ENCODE measurements around the gene FCGR1A. TPM values are rescaled to one million over a fixed set of nuclear protein-coding genes. Genes with fewer than 3 reads are reported as not detected.
"Not testable (repeated sequence)": the region's sequence is repeated elsewhere in the genome, so short reads cannot be mapped to it uniquely, and the experiment has no call there.

FCGR1A gene
- total RNA-seq, 2 donors from 2014 or later = 3.5 TPM; not detected in 1

DNA sequence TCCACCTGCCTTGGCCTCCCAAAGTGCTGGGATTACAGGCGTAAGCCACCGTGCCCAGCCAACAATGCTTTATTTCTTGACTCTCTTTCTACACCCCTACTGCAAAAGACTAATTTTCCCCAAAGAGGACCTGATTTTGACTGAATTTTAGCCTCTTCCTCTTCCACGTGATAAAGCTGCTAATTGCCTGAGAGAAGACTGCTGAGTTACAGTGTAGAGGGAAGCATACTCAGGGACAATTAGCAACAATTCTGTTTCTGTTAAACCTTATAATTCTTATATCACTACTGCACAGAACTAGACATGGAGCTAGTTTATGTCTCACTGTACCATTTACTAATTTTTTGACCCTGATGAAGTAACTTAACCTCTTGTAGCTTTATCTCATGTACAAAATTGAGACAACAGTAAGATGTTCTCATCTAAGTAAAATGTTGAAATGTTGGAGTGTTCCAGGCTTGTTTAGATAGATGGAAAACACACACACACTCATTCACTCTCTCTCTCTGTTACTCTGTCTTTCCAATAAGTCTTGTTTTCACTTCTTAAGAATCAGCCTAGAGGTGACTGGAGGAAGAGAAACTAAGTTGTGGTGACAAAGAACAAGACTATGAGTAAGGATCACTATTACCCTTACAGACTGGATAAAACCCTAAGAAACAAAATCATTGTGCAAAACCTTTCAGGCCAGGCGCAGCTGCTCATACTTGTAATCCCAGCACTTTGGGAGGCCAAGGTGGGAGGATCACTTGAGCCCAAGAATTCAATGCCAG is 10.7 kb upstream of the FCGR1A start:
- ATAC-seq; DNase-seq; intact Hi-C loops (cut with DNase I, micrococcal nuclease): not testable (repeated sequence)

DNA sequence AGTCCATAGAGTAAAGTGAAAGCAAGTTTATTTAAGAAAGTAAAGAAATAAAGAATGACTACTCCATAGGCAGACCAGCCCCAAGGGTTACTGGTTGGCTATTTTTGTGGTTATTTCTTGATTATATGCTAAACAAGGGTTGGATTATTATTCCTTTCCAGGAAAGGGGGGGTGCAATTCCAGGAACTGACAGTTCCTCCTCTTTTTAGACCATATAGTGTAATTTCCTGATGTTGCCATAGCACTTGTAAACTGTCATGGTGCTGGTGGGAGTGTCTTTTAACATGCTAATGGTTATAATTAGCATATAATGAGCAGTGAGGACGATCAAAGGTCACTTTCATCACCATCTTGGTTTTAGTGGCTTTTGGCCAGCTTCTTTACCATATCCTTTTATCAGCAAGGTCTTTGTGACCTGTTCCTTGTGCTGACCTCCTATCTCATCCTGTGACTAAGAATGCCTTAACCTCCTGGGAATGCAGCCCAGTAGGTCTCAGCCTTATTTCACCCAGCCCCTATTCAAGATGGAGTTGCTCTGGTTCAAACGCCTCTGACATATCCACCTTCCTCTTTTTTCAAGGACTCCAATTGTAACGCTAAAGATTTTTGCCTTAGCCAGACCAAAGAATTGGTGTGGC is 6.9 kb upstream of the FCGR1A start:
- ATAC-seq; DNase-seq; intact Hi-C loops (cut with DNase I, micrococcal nuclease): not testable (repeated sequence)

DNA sequence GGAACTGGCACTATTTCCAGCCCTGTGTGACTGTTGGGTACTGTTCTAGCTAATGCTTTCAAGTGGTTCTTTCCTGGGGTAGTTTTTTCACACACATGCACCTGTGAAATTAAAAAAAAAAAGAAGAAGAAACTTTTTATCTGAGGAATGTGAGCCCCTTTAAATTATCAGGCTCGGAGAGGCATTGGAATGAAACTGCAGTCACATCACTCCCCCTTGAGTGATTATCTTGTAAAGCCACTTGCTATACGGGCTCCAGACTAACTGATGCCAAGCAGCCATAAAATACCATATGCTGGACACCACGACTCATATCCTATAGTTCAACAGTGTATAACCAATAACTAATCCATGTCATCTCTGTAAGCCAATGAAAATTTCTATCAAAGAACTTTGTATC is 5.4 kb upstream of the FCGR1A start:
- not testable (repeated sequence) for DNase-seq, ATAC-seq

DNA sequence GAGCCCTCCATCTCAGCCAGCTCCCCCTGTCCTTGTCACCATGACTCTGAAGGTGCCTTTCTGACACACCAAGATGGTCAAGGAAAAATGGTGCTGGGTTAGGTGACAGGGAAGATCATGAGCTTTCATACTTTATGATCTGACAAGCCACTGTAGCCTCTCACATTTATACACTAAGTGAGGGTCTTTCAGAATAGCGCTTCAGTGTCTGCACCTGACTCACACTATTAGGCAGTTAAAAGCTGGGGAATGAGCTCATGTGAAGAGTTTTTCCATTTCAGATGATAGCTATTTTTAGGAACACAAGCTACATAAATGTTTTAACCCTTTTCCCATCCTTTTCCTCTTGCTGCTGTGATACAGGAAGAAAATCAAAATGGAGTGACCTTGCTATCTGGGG is 4.2 kb upstream of the FCGR1A start:
- intact Hi-C loops (cut with DNase I, micrococcal nuclease); DNase-seq; ATAC-seq: not testable (repeated sequence)

More for the DNA sequence above, 5.4 kb upstream of the FCGR1A start:
- intact Hi-C loops (cut with DNase I, micrococcal nuclease) = not testable (repeated sequence)

DNA sequence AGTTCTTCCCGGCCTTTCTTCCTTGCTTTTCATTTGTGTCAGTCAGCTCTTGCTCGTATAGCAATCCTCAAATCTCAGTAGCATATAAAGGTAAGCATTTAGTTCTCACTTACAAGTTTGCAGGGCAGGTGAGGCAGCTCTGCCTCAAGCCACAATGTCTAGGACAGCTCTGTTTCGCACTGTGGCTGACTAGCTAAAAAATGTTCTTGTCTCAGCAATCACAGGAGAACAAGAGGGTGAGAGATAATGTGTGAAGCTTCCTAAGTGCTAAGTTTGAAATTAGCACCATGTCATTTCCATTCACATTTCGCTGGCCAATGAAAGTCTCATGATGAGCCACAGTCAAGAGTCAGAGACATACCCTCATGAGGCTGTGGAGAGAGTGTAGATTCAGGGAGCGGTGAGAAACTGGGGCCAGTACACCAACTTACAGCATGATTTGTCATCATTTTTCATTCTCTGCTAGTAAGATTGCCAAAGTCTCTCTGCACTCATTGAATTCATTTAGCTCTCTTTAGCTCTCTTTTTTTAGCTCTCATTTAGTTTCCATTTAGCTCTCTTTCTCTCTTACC is 995 bp upstream of the FCGR1A start:
- intact Hi-C loops (cut with DNase I, micrococcal nuclease); ATAC-seq; DNase-seq: not testable (repeated sequence)

DNA sequence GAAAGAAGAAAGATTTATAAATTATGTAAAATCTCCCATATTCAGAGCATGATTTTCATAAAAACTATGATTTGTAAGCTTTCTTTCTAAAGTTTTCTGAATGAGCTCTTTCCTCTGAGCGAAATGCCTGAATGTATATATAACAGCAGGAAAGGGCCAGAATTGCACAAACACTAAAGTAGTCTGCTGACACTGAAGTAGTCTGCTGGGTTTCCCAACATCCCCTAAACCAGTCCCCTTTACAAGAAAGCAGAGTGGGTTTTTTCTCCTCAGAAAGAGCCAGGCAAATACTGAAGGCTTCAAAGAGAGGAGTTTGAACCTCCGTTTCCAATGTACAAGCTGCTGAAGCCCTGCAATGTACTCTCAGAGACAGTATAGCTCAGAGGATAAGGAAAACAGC is 795 bp downstream of the FCGR1A start:
- ATAC-seq, DNase-seq: not testable (repeated sequence)

DNA sequence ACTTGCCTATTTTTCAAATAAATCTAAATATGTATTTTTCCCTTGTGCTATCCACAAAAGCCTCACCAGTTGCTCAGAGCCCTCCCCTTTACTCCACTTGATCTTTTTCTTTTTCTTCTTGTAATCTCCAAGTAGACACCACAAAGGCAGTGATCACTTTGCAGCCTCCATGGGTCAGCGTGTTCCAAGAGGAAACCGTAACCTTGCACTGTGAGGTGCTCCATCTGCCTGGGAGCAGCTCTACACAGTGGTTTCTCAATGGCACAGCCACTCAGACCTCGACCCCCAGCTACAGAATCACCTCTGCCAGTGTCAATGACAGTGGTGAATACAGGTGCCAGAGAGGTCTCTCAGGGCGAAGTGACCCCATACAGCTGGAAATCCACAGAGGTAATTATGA is 1.4 kb downstream of the FCGR1A start:
- ATAC-seq; intact Hi-C loops (cut with DNase I, micrococcal nuclease); DNase-seq: not testable (repeated sequence)

More for the DNA sequence above, 795 bp downstream of the FCGR1A start:
- intact Hi-C loops (cut with DNase I, micrococcal nuclease) = not testable (repeated sequence)

DNA sequence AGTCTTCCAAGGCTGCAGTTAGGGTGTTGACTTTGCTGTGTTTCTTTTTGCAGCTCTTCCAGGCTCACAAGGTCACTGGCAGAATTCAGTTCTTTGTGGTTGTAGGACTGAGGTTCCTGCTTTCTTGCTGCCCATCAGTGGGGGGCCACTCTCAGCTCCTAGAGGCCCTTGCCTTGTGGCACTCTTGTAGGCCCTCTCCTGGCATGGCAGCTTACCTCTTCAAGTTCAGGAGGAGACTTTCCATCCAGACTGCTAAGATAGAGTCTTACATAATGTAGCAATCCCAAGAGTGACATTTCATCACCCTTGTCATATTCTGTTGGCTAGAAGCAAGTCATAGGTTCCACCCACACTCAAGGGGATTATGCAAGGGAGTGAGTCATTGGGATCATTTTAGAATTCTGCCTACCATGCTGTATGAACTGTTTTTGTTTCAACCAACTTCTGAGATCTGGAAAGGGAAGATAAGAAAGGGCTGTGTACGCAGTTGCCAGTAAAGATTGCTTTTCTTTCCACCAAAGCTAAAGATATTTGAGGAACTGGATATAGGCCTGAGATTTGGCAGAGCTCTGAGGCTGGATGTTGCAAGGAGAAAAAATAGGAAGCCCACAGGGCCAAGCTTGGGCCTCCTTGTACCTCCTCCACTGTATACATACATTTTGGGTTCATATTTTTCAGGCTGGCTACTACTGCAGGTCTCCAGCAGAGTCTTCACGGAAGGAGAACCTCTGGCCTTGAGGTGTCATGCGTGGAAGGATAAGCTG is 5.4 kb downstream of the FCGR1A start:
- DNase-seq; intact Hi-C loops (cut with DNase I, micrococcal nuclease); ATAC-seq: not testable (repeated sequence)

DNA sequence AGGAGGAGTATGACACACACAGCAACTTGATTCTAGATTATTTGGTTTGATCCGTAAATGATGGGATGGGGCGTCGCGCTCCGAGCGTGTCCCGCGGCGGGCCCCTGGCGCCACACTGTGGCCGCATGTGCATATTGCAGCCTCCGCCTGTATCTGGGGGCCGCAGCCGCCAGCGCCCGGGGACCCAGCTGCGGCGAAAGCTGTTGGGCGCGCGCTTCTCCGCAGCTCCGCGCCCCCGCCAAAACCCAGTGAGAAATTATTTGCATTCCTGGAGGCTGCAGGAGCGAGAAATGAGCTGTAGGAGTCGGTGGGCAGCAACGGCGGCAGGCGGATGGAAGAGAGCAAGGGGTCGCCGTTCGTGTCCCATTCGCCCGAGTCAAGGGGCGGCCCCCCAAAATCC is 10.0 kb downstream of the FCGR1A start:
- intact Hi-C loops (cut with DNase I, micrococcal nuclease) = not testable (repeated sequence)
- ATAC-seq (peak; percentile 86), DNase-seq (peak; percentile 28 to 55)

DNA sequence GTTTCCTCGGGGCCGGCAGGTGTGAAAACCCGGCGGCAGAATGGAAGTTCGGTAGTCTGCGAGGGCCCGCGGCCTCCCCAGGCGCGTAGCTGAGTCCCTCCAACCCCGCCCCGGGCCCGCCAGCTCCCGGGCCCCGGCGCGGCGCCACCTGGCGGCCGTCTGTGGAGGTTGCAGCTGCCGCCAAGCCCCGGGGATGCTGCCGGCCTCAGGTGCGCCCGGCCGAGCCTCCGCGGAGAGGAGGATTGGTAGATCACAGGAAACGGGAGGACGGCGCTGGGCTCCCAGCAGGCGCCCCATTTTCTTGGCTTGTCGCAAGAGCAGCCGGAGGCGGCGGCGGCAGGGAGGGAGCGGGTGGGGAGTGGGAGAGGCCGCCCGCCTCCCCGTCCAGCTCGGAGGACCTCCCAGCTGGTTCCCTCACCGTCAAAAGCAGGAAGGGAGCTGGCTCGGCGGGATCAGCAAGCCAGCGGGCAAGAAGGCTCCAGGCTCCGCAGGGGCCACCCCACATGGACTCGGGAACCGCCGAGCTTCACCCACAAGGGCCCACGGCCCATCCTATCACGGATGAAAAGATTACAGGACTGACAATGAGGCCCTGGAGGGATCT is 10.5 kb downstream of the FCGR1A start:
- intact Hi-C loops (cut with DNase I, micrococcal nuclease) = not testable (repeated sequence)
- ATAC-seq (peak; percentile 98), DNase-seq (peak; percentile 47 to 79)

DNA sequence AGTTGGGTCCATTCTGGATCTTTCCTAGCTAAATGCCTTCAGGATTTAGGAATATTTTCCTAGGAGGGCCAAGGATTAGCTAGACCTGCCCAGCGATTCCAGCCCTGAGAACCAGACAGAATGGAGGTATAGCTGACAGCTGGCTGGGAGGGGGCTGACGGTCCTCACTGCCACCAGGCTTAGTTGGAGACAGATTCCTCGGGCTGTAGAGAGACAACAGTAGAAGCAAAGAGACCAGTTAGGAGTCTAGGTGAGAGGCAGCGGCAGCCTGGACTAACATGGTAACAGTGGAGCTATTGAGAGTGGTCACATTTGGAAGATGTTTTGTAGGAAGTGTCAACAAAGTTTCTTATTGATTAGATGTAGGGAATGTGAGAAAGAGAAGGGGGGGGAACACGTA is 11.4 kb downstream of the FCGR1A start:
- ATAC-seq; intact Hi-C loops (cut with DNase I, micrococcal nuclease); DNase-seq: not testable (repeated sequence)

DNA sequence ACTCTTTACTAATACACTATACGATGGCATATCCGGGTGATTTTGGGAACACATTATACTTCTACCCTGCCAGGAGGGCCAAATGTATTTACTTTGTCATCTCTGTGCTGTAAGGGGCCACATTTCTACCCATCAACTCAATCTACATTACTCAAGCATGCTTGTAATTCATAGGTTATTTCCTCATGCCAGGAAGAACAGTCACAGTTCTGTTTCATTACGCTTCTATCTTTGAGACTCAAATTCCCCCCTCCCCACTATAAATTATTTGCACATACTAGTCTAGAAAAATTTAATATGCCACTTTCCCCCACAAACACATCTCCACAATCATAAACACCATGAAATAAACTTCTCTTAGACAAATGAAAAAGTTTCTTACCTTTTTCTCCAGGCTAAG is 19.1 kb downstream of the FCGR1A start:
- not testable (repeated sequence) for ATAC-seq

DNA sequence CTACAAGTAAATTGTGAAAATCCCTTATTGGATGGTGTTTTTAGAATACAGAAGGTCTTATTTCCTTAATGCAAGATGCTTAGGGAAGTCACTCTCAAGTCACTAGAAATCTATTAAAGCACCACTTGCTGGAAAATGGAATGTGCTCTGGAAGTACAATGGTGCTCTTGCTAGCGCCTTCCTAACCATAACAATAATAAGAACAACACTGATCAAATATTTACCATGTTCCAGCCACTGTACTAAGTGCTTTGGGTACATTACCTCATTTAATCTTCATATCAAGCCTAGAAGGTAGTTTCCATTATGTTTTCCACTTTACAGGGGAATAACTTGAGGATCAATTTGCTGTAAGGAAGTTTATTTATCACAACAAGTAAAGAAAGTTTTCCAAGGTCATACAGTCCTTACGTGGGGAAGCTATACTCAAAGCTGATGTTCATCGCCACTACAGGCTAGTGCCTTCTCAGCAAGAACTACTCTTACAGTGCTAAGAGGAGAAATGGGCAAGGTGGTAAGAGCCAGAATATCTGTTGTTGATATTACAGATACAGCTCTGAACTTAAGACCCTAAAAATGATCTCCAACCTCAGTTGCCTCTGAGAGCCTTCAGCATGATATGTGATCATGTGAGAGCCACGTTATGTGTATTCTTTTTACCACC is 22.1 kb downstream of the FCGR1A start:
- DNase-seq; ATAC-seq; intact Hi-C loops (cut with DNase I, micrococcal nuclease): not testable (repeated sequence)

More for the DNA sequence above, 19.1 kb downstream of the FCGR1A start:
- intact Hi-C loops (cut with DNase I, micrococcal nuclease); DNase-seq: not testable (repeated sequence)

DNA sequence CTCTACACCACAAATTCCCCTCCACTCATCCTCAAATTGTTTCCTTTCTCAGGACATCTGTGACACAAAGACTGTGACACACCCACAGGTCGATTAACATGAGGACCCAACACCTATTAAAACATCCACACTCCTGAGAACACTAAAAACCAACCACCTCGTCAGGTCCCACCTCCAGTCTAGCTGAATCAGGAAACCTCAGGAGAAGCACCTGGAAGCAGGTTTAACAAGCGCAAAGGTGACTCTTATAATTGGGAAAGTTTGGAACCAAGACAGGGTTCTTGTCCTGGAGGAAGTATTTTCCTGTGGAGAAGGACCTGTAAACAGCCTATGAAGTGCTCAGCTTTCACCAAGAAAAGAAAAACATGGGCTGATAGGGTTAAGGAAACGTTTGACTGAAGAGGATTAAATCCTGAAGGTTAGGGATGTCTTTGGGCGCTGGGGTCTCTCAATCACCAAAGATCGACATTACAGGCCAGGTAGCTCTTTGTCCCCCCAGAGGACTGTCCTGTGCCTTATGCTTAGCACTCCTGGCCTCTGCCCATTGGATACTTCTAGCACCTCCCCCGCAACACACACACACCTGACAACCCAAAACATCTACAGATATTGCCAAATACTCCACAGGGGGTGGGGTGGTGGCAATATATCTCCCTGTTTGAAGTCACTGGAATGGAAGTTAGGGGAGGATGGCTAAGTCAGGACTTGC is 28.4 kb downstream of the FCGR1A start:
- peak; percentile 8 for ATAC-seq
- intact Hi-C loops (cut with DNase I, micrococcal nuclease) = not testable (repeated sequence)
- peak; percentile 10 to 26 for DNase-seq

DNA sequence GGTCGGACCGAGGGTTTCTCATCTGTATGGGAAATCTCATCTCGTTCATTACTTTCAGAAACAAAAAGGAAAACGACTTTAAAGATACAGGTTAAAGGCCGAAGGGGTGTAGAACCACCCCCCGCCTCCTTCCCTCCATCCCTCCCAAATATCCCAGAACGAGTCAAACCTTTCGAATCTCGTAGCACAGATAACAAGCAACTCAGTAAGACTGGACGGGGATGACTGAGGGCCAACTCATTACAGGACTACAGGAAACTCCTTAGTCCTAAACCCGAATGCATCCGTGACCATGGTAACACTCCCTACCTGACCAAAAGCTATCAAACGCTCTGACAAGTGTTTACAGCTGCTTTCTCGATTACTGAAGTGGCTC is 29.0 kb downstream of the FCGR1A start:
- intact Hi-C loops (cut with DNase I, micrococcal nuclease) = not testable (repeated sequence)
- ATAC-seq = peak; percentile 29
- peak in 1 of 2 donors; percentile 3 for DNase-seq

DNA sequence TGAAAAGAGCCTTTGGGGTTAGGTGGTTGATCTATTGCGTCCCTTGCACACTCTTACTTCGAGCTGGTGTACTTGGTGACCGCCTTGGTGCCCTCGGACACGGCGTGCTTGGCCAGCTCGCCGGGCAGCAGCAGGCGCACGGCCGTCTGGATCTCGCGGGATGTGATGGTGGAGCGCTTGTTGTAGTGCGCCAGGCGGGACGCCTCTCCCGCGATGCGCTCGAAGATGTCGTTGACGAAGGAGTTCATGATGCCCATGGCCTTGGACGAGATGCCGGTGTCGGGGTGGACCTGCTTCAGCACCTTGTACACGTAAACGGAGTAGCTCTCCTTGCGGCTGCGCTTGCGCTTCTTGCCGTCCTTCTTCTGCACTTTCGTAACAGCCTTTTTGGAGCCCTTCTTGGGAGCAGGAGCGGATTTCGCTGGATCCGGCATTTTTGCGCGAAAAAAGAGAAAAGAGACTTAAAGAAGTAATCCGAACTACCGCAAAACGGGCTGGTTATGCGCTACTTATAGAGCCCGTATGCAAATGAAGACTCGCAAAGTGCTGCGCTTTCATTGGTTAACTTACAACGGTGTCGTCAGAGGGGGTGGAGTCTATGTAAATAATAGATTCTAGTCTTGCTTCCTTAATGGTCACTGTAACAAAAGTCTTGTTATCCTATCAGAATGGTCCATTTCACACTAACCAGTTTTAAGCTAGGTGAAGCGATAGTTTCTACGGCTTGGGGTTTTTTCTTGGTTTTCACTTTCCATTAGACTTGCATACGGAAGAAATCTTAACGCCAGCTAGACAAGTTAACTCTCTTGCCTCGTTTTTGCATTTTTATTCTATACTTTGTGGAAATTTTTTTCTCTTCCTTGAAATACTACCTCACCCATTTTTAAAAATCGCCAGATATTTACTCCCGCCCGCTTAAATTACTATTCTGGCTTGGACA is 29.7 kb downstream of the FCGR1A start:
- DNase-seq = peak; percentile 76 to 84
- ATAC-seq = peak; percentile 89
- intact Hi-C loops (cut with DNase I, micrococcal nuclease) = not testable (repeated sequence)
